ENCODE results near the gene CGAS.

- TF ChIP-seq, protein P1, sequence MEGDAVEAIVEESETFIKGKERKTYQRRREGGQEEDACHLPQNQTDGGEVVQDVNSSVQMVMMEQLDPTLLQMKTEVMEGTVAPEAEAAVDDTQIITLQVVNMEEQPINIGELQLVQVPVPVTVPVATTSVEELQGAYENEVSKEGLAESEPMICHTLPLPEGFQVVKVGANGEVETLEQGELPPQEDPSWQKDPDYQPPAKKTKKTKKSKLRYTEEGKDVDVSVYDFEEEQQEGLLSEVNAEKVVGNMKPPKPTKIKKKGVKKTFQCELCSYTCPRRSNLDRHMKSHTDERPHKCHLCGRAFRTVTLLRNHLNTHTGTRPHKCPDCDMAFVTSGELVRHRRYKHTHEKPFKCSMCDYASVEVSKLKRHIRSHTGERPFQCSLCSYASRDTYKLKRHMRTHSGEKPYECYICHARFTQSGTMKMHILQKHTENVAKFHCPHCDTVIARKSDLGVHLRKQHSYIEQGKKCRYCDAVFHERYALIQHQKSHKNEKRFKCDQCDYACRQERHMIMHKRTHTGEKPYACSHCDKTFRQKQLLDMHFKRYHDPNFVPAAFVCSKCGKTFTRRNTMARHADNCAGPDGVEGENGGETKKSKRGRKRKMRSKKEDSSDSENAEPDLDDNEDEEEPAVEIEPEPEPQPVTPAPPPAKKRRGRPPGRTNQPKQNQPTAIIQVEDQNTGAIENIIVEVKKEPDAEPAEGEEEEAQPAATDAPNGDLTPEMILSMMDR (IDR thresholded peaks at IDR 0.05), result no peak
- no peak for TF ChIP-seq POLR2AphosphoS5 (IDR thresholded peaks at IDR 0.05)
- no peak for TF ChIP-seq POLR2A (IDR thresholded peaks at IDR 0.05)
Observed at GRCh38 chr6:73481969-73482368, 29.9 kb upstream of the CGAS start.

Data from gastroesophageal sphincter (tissue), 3 donors.